GM19463 (cell line): ENCODE measurements around the gene RARB.

ENCODE experiments used
- ATAC-seq: cut with Tn5 transposase; IDR thresholded peaks from one replicate; pipeline ENCODE4 v1.9.1; 2021; ENCODE audit warnings: mild to moderate bottlenecking, moderate library complexity; ENCODE audit not compliant: unreplicated experiment

Gene RARB

DNA sequence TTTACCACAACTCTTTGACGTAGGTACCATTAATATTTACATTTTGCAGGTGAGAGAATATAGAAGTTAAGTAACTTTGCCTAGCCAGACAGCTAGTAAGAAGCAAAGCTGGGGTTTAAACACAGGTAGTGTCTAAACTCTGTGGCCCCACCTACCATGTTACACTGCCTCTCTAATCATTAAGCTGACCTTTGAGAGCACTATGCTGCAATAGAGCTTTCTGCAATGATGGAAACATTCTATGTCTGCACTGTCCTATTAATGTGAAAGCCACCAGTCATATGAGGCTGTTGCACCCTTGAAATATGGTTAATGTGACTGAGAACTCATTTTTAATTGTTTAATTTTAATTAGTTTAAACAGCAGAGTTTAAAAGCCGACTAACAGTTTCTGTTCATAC is 6.3 kb upstream of the RARB start:
- ATAC-seq = no peak

DNA sequence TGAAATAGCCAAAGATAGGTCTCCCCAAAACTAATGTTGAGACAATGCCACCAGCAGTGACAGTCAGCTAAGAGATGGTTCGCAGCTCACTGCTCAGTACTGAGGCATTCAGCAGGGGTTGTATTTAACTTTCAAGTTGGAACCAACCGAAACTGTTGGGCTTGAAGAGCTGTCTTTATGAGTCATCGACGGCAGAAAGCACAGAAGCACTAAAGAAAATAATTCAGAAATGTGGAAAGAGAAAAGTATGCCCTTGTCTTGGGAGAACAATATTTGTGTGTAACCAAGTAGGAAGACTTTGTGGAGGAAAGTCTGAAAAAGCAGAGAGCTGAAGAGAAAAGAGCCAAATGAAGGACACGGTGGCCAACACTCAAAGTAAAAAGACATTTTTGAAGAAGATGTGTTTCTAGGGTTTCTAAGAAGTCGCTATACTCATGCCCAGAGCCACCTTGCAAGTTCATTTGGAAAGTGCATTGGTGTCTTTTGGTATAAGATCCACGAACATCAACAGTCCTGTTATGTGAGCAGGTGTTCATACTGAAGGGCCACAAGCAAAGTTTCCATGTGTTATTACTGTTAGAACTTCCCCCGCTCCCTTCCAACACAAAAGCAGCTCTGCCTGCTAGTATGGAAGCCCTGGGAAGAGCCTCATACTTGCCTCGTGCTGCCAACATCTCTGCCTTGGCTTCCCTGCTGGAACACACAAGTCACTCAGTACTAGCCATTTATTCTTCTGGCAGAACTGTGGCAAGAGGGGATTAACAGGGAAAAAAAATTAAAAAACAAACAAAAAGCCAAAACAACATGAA is 4.1 kb upstream of the RARB start:
- peak; percentile 51 for ATAC-seq

DNA sequence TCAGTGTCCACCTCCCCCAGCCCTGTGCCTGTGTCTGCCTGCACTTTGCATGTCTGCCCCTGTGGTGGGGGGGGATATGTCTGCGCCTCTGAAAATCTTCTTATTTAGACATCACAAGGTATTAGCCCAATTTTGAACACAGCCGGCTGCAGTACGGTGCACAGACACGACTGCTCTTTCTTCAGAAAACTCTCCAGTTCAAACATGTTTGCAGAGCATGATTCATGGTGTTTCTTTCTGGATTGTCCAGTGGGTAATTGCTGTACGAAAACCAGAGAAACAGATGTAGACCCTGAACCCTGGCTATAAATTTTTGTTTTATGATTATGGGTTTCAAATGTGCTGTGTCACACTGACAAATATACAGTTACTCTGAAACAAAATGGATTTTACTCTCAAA is 3.4 kb upstream of the RARB start:
- no peak for ATAC-seq

DNA sequence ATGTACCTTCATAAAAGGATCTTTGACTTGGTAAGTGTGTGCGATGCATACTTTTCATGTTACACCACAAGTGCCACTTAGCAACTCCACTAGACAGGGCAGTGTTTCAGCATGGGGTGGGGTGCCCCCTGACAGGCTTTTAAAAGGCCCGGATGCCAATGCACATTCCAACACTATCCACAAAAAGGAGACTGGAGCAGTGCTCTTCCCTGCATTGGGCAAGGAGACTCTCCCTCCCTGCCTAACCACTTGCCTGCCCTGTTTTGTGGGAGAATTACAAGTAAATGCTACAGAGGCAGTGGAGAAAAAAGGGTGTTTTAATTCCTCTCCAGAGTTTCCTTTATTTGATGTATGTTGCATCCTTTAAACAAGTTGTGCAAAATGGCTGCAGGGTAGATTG is 1.7 kb upstream of the RARB start:
- no peak for ATAC-seq

DNA sequence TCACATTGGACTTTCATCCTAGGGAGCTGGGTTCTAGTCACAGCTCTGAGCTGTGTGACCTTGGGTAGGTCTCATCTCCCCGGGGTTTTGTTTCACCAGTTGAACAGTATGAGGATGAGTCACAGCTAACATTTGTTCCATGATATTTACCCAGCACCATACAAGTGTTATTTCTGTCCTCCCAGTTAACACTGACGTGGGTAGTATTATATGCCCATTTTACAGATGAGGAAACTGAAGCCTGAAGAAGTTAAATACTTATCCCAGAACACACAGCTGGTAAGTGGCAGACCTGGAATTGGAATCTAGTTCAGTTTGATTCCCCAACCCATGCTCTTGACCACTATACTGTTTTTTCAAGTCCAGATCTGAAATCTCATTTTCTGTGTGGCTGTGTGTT is 908 bp upstream of the RARB start:
- ATAC-seq = no peak

DNA sequence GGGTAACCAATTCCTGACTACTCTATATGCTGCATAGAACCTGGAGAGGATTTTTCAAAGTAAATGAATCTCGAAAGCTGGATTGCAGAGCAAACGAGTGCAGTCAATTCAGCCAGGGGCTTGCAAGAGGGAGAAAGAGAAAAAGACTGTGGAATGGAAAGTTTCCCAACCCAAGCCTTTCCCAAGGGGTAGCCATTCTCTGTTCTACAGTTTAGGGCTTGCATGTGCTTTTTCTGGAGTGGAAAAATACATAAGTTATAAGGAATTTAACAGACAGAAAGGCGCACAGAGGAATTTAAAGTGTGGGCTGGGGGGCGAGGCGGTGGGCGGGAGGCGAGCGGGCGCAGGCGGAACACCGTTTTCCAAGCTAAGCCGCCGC is 511 bp upstream of the RARB start:
- ATAC-seq = peak; percentile 4

DNA sequence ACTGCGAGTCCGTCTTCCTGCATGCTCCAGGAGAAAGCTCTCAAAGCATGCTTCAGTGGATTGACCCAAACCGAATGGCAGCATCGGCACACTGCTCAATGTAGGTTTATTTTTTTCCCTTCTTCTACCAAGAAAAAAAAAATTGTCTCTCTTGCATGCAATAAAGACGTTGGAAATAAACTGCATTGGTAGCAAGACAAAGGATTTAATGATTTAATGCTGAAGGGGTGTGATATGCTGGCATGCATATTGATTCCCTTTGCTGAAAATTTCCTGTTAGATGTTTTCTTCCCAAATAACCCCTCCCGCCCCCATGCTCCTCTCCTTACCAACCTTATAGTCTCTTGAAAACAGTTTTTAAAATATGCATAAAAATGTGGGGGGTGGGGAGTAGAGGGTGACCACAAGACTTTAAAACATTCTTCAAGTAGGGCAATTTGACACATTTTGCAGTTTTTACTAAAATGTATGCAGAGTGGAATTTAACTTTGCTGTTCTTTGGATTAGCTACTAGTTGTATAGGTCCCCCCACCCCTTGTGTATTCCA is 799 bp downstream of the RARB start:
- ATAC-seq = no peak

DNA sequence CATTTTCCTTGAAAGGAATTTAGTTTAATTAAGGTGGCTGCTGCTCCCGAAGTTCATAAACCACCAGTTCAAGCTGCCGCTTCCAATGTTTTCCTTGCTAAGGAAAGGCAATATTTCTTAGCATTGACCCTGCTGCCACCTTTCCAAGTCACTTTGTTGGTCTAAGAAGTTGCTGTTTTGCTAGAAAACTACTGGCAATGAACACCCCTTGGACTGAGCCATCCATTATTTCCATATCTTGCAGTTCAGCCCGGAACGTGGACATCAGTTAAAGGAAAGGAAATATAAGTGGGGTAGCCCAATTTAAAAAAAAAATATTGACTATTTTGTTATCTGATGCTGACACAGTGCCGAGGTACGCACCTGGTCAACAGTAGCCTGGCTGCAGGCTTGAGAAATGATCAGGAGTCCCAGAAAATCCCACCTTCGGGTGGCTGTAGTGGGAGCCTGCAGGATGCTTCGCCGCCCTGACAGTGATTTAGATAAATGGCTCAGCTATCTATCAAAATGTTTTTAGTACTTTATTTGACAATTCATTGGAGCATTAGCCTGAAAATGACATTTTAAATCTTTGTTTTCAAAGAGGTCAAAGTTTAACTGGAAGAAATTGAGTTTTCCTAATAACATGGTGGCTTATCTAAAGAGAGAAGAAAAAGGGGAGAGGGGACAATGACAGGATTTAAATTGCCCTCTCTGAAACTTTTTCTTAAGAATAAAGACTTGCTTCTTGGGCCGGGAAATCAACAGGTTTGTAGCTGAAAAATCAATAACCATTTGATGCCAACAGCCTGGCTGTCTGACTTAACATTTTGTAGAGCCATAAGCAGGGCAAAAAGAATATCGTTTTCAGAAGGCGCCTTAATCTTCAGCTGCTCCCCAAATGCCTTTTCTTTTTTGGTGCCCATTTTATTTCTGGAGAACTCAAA is 1.6 kb downstream of the RARB start:
- ATAC-seq = no peak

DNA sequence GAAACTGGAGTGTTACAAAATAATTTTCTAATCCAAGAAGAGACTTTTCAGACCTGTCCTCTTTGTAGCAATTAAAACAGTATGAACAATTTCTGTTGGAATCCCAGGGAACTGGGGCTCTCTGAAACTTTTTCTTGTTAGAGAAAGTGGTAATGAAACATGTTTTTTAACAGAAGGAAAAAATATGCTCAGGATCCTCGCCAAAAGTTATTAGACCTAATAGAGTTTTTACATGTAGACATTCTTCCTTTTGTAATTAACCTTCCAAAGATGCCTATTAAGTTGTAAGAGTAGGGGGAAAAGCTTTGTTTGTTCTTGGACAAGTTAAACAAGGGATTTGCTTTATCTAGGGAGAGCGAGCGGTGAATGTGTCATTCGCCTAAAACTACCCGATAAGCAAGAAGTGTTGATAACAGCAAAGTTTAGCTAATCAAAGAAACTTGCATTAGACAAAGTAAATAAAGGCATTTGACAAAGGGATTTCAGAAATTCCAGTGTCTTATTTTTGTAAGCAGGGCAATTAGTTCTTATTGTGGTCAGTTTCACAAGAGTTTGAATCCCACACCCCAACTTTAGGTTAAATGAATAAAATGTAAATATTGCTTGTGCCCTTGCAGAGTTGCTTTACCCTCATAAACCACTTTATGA is 2.3 kb downstream of the RARB start:
- no peak for ATAC-seq

DNA sequence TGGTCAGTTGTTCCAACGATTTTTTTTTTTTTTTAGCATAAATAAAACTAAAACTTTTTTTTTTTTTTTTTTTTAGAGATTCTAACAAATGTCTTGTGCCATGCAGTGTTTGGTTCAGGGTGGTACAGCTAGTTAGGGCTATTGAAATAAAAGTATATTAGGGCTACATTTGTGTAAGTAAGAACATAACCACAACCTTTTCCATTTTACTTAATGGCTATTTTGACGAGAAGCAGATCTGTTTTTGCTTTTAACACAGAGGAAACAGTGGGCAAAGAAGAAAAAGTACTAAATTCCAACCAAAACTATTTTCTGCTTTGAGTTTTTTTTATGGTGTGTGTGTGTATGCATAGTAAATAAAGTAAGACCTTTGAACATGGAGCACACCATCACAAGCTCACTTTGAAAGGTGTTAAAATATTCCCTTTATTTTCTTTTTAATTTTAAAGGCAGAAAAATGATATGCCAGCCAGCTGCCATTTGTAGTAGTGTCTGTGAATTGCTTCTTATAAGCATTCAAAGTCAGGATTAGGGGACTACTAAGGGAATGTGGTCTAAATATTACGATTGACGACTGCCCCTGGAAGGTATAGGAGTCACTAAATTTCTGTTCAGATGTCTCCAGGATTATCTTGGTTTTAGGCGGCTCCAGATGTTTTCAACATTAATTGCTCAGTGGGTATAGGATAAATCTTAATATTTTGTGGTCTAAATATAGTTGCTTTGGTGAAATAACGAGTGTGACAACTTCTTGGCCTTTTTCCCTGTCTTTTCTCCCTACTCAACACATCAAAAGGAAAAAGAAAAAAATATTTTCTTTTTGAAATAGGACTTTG is 3.1 kb downstream of the RARB start:
- ATAC-seq = no peak

DNA sequence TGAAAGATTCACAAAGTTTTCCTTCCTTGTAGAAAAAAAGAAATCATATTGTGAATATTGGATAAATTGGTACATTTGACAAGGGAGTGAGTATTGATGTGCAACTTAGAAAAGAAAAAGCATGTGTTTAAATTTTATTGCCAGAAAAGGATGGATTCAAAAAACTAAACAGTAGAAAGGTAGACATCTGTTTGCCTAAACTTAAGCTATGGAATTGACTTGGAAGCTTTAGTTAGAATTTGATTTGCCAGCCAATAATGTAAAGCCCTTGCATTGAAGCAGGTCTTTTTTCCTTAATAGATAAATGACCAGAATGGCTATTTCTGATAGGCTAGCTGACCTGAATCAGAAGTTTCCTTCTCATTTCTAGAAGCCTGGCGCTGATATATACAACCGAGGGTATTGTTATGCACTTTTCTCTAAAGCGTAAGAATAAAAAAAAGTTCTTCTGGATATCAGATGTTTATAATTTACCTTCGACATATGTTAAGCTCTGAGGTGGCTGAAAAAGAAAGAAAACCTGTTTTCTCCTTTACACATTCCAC is 4.2 kb downstream of the RARB start:
- no peak for ATAC-seq

DNA sequence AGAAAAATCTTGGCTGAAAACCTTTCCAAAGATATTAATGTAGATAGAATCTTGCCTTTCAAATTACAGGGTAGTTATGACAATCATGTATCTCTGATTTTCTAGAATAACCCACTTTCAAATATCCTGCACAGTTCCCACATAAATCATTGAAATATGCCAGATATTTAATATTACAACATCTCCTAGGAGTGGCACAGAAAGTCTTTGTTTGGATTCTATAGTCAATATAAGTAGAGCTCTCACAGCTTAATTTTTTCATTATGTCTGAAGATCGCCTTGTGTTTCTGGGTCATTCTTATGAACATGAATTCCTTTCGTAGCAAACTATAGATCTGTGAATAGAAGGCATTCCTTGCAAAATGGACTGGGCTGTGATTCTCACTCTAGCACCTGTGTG is 5.0 kb downstream of the RARB start:
- no peak for ATAC-seq

DNA sequence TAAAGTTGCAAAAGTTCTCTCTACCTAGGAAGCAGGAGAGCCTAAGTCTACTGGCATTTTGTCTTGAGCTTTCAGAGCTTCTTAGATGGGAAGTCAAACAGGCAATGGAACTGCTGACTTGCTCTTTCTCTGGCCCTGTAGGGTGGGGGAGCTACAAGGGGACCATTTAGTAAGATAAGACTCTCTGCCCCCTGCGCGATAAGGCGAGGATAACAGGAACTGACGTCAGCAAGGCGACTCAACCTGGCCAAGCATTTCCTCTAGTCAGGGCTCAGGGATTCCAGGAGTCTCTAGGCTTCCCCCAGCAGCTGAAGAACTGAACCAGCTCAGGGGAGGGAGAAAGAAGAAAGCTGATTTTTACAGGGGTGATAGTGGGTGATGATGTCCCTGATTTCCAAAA is 5.8 kb downstream of the RARB start:
- no peak for ATAC-seq

DNA sequence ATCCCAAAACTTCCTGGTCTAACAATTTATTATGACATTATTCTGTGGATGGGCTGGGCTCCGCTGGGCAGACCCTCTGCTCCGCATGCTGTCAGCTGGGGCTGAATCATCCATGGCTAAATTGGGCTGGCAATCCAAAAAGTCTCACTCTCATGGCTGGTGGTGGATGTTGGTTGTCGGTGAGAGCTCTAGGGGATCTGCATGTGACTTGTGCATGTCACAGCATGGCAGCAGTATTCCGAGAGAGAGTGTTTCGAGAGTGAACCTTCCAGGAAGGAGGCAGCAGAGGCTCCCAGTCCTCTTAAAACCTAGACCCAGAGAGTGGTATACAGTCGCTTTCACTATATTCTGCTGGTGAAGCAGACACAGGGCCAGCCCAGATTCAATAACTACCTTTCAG is 9.9 kb downstream of the RARB start:
- ATAC-seq = no peak

DNA sequence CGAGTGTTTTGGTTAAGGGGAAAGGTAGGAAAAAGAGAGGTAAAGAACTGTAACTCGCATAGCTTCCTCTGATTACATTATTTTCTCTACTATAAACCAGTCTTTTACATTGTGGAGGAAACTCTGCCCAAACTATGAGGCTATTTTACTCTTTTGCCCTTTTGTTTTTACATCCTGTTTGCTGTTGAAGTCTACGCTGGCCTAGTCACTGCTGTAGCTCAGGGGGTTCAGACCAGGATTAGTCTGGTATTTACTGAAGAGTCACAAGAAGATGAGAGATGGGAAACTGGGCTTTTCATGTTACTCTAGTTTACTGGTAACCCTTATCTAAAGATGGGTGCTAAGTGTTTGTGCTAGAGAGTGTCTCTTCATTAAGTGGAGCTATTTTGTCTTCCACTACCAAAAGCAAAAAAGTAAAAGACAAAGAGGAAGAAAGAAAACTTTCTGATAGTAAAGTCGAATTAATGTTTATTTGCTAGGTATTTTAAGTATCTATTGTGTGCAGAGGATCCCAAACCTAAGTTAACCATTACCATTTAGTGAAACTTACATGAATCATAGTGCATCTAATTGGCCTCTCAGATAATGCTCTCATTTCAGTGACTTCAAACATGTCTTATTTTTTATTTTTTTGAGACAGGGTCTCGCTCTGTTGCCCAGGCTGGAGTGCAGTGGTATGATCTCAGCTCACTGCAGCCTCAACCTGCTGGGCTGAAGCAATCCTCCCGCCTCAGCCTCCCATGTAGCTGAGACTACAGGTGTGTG is 10.9 kb downstream of the RARB start:
- peak; percentile 51 for ATAC-seq

DNA sequence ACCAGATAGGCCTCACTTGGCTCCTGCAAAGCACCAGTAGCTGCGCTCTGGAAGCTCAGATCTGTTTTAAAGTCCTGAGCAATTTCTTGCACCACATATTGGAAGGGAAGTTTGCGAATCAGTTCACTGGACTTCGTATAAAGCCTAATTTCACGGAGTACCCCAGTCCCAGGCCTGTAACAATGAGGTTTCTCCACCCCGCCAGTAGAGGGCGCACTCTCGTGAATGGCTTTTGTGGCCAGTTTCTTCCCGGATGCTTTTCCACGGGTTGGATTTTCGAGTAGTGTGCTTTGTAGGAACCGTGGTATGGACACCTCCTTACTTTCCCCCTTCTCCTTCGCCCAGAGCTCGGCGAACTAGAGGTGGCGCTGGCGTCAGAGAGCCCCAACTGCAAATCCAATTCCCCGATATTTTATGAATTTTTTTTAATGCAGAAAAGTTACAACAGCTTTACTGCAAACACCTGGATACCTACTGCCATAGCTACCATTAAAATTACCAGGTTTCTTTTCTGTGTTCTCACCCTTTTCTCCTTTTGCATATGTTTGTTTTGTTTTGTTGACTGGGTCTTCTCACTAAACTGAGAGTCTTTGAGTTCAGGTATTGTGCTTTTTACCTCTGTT is 13.3 kb downstream of the RARB start:
- ATAC-seq = no peak

DNA sequence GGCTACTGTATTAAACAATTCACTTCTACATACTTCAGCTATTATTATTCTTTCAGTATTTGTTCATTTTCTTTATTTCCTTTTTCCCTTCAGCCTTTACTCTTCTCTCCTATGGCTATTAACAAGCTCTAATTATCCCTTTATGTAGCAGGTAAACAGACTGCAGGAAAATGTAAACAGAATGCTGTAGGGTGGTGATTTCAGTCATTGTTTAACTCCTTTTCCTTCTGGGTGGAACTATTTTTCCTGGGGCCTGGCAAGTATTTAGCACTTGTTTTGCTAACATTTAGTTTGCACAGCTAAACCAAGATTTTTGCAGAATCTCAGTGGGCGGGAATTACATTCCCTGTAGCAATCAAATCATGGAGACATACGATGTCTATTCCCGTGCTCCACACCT is 14.4 kb downstream of the RARB start:
- ATAC-seq = no peak

DNA sequence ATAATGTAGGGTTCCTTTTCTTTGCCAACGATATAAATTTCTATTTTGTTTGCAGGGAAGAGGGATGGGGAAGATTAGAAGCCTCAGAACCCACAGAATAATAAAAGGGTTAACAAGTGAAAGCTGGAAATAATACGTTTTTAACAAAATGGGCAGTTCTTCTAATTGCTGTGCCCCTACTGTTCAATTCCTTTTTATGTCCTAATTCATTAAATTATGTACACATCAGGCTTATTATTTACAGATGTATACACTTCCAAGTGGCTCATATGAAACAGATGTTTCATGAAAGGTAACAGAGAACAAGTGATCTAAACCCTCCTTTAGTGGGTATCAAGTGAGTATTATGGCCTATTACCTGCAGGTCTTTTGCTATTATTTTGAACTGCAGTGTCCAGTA is 16.2 kb downstream of the RARB start:
- no peak for ATAC-seq

DNA sequence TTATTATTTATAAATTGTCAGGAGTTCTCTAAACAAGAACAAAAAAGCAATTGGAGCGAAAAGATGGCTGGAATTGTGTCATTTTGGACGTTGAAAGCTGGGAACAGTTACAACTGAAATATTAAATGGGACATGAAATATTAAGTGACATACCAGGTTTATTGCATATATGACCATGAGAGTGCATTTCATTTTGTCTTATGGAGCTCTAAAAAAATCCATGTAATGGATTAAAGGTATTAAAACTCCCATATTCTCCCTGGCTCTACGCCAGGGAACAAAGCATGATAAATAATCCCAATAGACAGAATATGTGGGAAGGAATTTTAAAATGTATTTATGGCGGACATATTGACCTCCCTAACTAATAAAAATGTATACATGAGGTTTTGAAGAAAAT is 17.7 kb downstream of the RARB start:
- no peak for ATAC-seq
